NCI-H748 (cell line): ENCODE results near the gene KCND1.

Experiments
- DNase-seq: peaks from one replicate; lab custom pipeline; 2025; ENCODE audit not compliant: unreplicated experiment; lab: John Stamatoyannopoulos, UW

The KCND1 gene

DNA sequence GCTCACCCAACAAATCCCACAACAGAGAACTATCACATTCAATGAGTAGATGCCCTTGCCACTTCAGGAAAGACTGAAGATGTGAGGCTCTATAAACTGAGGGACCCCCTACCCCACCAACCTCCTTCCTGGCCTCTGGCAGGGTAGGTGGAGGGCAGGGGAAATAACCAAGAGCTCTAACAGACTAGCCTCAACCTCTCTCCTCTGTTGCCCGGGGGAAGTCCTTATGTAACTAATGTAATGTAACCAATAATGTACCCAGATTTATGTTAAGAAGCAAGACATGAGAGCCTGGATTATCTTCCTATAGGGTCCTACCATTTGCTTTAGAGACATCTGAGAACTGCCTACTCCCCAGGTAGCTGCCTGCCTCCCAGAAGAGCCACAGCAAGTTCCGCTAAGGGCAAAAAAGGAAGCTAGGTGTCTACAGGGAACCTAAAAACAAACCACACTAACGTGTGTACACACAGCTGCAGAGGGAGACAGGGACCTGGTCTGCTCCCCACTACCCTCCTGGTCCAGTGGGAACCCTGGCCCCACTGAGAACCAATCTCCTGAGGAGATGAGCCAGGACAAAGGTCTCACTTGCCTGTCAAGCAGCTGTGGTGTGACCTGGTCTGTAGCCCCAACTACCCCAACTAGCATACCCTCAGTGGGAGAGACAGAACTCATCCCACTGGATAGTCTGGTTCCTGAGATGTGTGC is 32.0 kb downstream of the KCND1 start:
- DNase-seq = no peak

DNA sequence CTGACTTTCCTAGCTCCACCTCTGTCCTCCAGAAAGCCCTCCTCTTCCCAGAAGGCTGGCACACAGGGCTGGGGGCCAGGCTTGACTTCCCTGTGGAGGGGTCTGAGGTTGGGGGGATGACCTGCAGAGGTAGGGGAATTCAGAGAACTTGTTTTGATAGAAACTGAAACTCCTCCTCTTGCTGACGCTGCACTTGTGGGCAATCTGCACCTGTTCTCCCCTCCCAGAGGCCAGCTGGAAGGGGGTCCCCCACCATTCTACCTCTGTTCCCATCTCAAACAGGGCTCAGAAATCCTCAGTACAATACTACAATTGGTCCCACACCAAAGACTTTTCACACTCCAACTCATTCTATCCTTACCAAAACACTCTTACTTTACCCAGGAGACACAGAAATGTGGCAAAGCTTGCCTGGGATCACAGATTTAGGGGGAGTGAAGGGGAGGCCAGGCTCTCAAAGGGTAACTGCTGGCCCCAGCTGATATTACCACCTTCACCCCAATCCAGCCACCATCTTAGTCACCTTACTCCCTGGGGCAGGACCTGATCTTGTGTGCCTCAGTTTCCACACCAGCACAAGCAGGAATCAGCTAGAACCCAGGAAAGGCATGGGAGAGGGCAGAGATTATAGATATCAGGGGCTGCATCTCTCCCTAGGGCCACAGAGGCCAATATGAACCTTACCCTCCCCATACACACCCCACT is 32.8 kb downstream of the KCND1 start:
- DNase-seq = no peak

- no peak for DNase-seq
Measured at GRCh38 chrX:48937054-48937907, 34.4 kb downstream of the KCND1 start.

DNA sequence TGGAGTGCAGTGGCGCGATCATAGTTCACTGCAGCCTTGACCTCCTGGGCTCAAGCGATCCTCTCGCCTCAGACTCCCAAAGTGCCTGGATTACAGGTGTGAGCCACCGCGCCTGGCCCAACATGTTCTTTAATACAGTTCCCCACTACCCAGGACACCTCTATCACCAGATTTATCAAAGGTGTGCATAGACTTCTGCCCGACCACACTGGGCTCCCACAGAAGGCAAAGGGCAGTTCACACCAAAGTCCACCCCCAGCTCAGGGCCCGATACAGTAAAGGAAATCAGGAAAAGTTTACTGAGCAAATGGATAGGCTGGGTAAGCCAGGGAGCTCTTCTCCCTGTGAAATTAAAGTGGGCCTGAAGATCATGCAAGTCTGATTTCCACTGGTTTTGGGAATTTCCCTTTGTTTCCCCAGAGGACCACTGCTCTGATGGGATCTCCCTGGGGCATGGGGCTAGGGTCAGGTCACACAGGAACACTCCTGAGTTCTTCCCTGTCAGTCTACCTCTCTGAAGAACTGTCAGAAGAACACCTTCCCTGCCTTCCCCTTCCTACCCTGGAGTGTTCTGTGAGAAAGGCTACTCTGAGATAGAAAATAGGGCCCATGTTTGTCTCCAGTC is 35.1 kb downstream of the KCND1 start:
- DNase-seq = no peak

DNA sequence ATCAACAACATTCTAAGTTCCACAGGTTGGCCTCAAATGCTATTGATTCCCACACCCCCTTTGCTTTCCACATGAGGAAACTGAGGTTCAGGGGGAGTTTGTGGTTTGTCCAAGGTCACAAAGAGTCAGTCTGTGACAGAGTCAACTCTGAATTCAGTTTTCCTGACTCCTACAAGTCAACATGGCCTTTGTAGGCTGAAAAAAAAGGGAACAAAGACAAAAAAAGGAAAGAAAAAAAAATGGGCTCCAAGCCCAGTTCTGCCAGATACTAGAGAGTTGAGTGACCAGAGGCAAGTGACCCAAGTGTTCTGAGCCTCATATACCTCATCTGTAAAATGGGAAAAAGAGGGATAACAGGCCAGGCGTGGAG is 36.4 kb downstream of the KCND1 start:
- DNase-seq = no peak

- DNase-seq = no peak
Measured at GRCh38 chrX:48934581-48935300, 36.9 kb downstream of the KCND1 start.

DNA sequence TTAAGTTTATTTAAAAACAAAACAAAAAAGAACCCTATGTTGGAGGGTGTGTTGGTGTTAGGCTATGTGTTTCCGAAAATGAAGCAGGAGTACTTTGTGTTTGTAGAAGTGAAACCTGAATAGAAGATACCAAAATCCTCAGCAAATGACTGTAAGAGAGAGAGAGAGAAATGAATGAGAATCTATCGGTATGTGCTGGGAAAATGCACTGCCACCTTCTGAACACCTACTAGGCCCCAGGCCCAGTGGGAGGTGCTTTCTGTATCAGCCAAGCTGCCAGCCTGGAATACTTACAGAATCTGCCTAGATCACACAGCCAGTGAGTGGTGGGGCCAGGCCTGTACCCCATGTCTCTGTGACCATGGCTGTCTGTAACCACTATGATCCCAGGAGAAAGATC is 37.9 kb downstream of the KCND1 start:
- DNase-seq = no peak

- DNase-seq = no peak
Measured at GRCh38 chrX:48927736-48928382, 43.8 kb downstream of the KCND1 start.

DNA sequence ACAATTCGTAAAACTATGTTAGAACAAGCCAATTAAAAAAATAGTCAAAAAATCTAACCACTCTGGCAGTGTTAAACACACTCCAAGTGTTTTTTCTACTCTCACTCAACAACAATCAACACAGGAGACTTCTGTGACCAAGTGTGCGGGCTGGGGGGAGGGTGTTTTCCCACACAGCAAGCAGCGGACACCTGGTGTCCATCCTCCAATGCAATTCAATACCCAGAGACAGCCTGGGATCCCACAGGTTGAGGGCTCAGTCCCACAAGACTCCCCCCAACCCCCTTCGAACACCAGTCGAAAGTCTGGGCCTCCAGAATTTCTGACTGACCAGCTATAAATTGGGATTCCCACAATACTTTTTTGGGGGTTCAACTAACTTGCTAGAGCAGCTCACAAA is 44.5 kb downstream of the KCND1 start:
- DNase-seq = no peak

GRCh38 chrX:48924270-48924669 is 47.4 kb downstream of the KCND1 start:
- no peak for DNase-seq

DNA sequence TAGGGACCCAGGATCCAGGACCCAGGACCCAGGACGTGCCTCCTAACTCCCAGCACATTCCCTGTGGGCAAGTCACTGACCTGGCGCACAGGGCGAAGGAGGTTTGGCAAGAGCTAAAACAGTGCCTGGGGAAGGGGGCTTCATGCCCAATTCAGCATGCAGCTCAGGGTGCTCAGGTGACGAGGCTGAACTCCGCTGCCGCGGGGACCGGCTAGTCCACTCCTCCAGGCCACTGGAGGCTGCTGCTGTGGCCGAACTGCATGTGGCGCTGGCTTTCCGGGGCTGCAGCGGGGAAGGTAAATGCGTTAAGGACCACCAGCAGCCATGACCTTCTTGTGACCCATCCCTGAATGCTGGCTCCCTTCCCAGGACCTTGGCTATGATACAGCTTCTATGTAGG is 47.9 kb downstream of the KCND1 start:
- no peak for DNase-seq

DNA sequence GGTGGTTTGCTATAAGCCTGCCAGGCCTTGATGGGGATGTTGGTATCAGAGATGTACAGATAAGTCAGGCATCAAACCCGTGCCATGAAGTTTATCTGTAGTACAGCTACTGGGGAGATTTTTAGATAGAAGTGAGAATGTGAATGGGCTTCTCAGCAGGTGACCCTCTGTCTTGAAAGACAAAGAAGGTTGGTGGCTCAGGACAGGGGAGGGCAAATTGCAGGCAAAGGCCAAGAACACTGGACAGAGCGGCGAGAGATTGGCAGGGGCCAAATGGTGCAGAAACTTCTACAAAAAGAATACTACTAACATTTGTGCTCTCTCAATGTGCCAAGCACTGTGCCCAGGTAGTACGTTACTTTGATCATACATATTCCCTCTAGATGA is 50.9 kb downstream of the KCND1 start:
- no peak for DNase-seq

GRCh38 chrX:48919947-48920717 is 51.5 kb downstream of the KCND1 start:
- no peak for DNase-seq

DNA sequence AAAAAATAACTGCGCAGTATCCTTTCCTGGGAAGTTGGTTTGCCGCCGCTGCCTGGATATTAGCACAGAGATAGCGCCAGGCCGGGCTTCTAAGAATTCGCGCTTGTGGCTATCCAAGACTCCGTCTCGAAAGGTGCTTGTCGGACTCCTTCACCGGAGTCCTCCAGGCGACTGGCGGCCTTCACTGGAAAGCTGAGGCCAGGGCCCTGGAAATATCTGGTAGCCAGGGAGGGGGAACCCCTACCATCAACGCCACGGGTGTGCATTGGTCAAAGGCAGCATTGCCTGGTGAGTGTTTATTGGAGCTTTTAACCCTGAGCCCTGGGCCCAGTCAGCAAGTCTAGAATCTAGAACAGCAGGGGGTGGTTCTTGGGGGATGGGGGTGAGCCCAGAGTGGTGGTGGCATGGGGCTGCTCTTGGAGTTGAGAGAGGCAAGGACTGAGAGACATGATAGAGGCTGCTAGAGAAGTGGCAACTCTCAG is 52.2 kb downstream of the KCND1 start:
- no peak for DNase-seq

- DNase-seq = peak; percentile 98
Measured at GRCh38 chrX:48918643-48919340, 52.9 kb downstream of the KCND1 start, which contains the start of gene PIM2. Gene PIM2 (minus strand): TSS chrX:48919024. CDS start chrX:48918834, 190 bp downstream.

DNA sequence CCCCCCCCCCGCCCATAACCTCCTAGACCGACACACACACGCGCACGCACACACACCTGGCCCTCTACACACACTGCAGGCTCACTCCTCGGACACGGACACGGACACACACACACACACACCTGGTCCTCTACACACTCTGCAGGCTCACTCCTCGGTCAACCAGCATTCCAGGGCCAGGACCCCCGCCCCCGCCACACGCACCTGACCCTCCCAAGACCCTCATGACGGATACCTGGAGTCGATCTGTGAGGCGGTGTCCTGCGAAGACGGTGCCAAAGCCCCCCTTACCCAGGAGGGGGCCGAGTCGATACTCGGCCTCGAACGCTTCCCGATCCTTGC is 53.4 kb downstream of the KCND1 start:
- peak; percentile 42 for DNase-seq

DNA sequence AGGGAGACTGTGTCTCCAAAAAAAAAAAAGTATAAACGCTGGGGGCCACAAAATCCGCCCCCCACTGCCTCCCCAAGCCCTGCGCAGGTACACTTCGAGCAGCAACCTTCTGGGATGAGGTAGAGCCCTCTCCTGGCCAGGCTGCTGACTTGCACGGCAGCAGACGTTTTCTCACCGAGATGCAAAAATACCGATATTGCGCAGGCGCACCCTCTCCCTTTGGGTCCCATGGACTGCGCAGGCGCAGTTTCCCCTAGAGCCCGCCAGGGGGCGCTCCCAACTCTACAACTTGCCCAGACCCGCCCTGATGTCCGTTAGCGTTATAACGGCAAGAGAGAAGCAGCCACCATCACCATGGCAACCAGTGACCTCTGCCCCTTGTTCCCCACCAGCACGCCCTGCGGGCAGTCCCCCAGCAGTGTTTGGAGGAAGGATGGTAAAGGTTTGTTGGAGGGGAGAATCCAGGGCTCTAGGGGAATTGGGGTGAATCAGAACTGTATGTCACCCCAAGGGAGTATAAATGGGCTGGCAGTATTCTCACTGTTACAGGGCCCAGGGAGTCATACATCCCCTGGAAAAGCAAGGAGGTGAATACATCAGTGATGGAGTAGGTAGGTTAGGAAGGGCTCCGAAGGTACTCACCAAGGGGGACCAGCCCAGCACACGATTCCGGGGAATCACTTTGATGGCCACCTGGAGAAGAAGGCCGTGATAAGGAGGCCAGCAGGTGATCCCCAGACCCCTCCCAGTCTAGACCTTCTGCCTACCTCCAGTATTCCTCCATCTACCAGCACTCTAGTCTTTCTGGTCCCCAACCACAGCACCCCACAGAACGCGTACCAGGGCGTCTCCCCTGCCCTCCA is 54.3 kb downstream of the KCND1 start:
- peak; percentile 93 for DNase-seq
